GM18520 (cell line): ENCODE data around the gene ENTR1.

Experiments
- ATAC-seq: cut with Tn5 transposase; IDR thresholded peaks from one replicate; pipeline ENCODE4 v1.9.1; 2021; ENCODE audit not compliant: unreplicated experiment

ENTR1 gene

DNA sequence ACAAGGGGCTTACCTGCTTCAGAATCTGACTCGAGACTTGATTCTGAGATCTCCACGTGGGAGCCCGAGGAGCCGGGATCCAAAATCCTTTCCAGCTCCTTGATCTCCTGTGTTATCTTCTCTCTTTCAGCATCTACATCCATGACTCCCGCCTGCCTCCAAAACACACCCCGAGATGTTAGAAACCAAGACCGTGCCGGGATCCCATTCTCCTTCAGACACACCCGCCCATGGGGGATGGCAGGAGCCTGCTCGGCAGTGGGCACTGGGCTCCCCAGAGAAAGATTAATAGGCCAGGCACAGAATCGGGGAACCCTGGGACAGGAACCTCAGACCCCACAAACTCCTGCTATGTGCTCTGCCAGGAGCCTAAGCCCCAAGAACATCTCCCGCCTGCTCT, 12.1 kb downstream of the ENTR1 start:
- no peak for ATAC-seq

DNA sequence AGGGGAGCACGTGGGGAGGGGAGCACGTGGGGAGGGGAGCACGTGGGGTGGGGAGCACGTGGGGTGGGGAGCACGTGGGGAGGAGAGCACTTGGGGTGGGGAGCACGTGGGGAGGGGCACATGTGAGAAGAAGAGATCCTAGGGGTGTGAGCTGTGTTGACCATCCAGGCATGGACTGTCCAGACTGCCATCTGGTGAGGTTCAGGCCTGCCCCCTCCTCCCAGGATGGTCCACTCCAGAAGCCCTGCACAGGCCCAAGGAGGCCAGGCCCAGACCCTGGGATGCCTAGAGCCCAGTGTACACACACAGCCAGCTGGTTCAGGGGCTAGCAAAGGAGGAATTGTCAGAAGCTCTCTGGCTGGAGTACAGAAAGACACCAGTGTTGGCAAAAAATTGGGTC, 12.8 kb downstream of the ENTR1 start:
- no peak for ATAC-seq

DNA sequence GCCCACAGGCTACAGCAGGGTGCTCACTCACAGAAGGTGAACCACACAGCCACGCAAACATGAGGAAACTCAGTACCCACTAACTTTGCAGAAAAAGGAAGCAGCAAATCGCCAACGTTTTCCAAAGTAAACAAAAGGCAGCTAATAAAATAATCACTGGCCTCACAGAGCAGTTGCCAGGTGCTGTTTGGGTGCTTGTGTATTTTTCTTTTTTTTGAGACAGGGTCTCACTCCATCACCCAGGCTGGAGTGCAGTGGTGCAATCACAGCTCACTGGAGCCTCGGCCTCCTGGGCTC, 14.2 kb downstream of the ENTR1 start:
- no peak for ATAC-seq

- ATAC-seq = no peak
Measured at GRCh38 chr9:136395345-136396218, 14.8 kb downstream of the ENTR1 start.

- ATAC-seq = no peak
Measured at GRCh38 chr9:136395020-136395340, 15.4 kb downstream of the ENTR1 start.

GRCh38 chr9:136394312-136395019, 15.9 kb downstream of the ENTR1 start:
- ATAC-seq = no peak

GRCh38 chr9:136393531-136393930, 16.9 kb downstream of the ENTR1 start:
- no peak for ATAC-seq

GRCh38 chr9:136392538-136393449, 17.6 kb downstream of the ENTR1 start:
- no peak for ATAC-seq

DNA sequence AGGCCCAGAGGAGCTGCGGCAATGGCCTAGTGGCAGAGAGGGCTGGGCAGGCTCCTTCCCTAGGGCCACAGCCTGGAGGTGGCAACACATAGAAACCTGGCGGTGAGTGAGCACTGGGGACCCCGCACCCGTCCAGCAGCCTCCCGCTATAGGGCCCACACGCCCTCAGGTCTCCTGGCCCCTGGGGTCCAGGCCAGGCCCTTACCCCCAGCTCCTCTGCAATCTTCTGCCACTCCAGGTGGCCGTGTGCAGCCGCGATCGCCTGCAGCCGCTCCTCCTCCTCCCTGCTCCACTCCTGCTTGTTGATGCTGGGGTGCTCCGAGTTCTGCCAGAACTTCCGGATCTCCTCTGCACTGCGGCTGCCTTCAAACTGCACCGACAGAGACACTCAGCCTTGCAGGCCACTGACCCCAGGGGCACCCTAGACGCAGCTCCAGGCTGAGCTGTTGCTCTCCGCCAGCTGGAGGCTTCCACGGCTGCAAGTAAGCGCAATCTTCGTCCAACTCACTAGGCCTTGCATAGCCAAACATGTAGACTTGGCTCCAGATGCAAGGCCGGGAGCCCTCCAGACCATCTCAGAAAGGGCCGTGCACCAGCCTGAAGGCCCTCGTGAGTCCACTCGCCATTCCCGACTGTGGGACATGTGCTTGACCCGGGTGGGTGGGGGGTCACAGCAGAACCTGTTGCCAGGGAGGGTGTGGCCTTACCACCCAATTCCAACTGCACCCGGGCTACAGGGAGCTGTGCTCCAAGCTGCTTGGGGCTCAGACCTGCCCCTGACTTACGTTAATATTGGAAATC, 18.5 kb downstream of the ENTR1 start:
- ATAC-seq = no peak

DNA sequence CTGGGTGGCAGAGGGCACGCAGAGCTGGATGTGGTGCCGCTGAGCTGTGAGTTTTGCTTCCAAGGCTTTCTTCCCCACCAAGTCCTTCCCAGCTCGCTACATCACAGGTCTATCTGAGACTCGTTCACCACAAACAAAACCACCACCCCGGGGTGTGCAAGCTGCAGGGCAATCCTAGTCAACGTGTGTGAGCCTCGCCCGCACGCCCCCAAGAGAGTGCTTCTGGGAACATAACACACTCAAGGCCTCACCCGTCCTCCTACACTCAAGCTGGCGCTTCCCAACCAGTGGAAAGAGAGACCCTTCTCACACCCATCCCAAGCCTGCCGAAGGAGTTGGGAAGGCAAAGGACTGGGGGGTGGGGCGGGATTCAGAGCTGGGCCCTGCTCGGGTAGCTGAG, 21.0 kb downstream of the ENTR1 start:
- ATAC-seq = no peak

DNA sequence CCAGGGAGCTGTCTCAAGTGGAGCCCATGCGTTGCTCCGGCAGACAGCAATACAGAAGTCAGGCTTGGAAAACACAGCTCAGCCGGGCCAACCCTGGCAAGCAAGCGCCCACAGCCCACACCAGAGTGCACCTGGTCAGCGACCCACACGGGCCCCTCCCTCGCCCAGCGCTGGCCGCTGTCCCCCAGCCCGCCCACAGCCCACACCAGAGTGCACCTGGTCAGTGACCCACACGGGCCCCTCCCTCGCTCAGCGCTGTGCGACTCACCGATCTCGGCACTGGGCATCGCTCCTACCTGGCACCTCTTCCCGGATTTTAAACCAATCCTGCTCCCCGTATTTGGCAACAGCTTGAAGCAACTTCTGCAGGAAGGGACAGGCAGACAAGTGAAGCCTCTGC, 23.2 kb downstream of the ENTR1 start:
- ATAC-seq = no peak

GRCh38 chr9:136386018-136386417, 24.4 kb downstream of the ENTR1 start:
- ATAC-seq = no peak

GRCh38 chr9:136385015-136385414, 25.4 kb downstream of the ENTR1 start:
- no peak for ATAC-seq

- ATAC-seq = no peak
Measured at GRCh38 chr9:136383436-136383835, 27.0 kb downstream of the ENTR1 start.

- ATAC-seq = no peak
Measured at GRCh38 chr9:136381966-136382513, 28.4 kb downstream of the ENTR1 start.

GRCh38 chr9:136381311-136381710, 29.1 kb downstream of the ENTR1 start:
- ATAC-seq = no peak

DNA sequence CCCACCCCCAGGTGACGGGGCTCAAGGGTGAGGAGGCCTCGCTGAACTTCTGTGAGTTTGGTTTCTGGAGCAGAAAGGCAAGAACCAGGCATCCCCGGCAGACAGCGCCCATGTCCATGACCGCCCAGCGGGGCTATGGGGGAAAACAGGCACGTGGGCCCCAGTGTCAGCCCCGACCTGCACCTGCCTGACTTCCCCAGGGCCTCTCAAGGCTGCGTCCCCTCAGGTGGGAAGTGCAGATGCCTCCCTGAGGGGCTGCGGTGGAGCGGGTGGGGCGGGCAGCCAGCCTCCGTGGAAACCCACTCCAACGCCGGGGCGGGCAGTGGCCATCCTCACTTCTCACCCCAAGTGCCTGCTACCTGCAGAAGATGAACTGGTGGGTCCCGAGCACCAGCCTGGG, 30.0 kb downstream of the ENTR1 start:
- no peak for ATAC-seq

DNA sequence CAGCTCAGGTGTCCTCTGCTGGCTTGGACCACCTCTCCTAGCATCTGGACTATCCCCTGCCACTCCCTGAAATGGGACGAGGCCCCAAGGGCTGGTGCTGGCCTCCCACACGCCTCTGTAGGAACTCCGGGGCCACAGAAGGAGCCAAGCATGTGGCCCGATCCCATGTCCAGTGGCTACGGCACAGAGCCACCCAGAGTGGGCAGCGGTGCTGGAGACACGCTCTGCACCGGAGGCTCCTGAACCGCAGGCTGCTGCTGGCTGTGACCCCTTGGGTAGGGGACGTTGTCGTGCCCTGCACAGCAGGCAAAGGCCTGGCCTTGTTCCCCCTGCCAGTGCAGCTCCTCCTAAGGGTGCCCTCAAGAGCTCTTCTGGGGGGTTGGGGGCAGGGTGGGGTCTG, 30.5 kb downstream of the ENTR1 start:
- no peak for ATAC-seq

- ATAC-seq = no peak
Measured at GRCh38 chr9:136379401-136379800, 31.0 kb downstream of the ENTR1 start.

DNA sequence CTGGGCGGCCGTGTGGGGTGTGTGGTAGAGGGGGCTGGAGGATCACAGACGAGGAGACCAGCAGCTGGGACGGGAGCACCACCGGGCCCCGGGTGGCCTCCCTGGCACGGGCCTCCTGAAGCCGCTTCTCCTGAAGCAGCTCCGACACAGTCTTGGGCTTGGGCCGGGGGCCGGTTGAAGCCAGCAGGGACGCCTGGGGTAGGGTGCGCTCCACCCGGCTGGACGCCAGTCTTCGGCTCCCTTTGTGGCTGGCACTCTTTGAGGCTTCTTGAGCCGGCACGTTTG, 31.5 kb downstream of the ENTR1 start:
- ATAC-seq = no peak
